MV-4-11 (cell line): ENCODE measurements around the gene VSTM5.
A peak's percentile ranks its signal among the peaks of the same experiment; 100 is the strongest.
"Not testable (repeated sequence)": the region's sequence is repeated elsewhere in the genome, so short reads cannot be mapped to it uniquely, and the experiment has no call there.

Source experiments
- DNase-seq: peaks from one replicate; lab custom pipeline; 2025; lab: John Stamatoyannopoulos, UW

The VSTM5 gene, protein sequence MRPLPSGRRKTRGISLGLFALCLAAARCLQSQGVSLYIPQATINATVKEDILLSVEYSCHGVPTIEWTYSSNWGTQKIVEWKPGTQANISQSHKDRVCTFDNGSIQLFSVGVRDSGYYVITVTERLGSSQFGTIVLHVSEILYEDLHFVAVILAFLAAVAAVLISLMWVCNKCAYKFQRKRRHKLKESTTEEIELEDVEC

DNA sequence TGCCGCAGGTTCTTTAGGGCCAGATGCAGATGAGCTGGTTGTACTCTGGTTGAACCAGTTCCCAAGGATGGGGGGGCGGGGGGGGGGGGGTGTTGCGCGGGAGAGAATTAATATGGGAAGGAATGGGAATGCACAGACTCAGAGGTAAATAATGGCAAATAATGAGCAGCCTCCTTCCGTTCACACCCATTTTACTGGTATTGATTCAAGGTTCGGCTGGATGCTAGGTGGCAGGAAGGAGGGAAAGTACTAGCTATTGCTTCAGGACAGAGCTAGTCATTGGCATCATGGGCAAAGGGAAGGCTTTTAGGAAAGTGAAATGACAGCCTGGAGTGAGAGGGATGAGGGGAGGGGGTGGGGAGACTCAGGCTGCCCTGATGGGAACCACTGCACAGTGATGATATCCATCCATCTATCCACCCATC, at the start of gene VSTM5:
Gene VSTM5 (minus strand): TSS at position 25 of the 425 bp plus-strand sequence. CDS start 116 bp downstream, outside the sequence.
- DNase-seq: no peak

DNA sequence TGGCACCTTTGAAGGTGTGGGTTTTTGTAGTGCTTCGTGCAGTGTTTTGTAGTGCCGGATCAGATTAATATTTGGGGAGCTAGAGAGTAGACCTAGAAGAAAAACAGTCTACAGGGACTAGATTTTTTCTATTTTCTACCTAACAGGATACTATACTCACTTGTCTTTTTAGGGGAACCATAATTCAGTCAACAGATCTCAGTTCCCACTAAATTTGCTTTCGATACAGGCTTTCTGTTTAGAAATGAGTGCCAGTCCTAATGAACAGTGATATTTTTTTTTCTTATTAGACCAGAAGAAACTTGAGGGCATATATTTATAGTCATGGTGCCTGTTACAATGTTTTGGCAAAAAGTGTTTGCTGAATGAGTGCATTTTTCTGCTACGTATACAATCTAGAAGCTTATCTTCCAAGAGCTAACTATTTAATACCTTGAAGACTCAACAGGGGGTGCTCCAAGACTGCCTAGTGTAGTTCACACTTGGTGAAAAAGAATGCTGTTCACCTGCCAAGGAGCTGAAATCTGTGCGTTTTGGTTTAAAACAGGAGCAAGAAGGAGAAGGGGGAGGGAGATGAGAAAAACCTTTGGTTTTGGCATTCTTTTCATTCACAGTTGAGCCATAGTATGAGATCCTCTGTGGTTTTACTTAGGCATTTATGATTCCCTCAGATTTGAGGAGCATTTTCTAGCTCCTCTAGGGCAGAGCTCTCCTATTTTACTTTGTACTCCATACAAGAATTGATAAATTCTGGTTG, 44.9 kb upstream of the VSTM5 start:
- DNase-seq: peak; percentile 6

DNA sequence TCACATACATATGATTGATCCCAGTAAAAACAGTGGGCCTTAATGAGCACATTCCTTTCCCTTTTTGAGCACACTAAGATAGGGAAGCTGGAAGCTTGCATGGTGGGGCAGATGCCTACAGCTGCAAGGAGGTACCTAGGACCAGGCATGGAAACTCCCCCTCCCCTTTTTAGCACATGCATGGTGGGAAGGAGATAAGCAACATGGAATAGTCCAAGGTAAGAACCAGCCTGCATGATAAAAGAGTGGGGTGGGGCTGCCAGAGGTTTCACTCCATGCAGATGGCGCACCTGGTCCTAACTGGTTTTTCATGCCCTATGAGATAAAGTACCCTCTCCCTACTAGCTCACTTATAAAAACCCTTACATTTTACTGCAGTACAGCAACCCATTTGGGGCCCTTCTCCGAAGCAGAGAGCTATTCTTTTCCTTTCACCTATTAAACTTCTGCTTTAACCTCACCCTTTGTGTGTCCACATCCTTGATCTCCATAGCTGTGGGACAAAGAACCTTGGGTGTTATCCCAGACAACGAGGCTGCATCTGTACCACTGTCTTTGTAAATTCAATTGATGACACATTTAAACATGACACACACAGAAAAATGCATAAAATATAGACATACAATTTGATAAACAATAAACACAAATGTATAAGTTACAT, 40.1 kb upstream of the VSTM5 start:
- no peak for DNase-seq

DNA sequence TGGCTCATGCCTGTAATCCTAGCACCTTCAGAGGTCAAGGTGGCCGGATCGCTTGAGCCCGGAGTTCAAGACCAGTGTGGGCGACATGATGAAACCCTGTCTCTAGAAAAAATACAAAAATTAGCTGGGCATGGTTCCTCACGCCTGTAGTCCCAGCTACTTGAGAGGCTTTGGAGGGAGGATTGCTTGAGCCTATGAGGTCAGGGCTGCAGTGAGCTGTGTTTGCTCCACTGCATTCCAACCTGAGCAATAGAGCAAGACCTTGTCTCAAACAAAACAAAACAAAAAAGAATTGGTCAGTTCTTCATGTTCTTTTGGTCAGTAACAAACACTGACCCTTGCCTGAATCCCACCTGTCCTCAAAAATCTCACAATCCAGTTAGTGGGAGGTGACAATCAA, 36.7 kb upstream of the VSTM5 start:
- DNase-seq: no peak

DNA sequence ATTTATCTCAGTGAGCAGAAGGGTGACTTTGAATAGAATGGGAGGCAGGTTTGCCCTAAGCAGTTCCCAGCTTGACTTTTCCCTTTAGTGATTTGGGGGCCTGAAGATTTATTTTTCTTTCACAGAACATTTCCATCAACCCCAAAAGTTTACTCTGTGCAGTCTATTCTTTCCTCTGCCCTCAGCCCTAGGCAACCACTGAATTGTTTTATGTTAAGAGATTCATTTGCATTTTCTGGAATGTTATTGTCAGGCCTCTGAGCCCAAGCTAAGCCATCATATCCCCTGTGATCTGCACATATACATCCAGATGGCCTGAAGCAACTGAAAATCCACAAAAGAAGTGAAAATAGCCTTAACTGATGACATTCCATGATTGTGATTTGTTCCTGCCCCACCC, 28.7 kb upstream of the VSTM5 start:
- not testable (repeated sequence) for DNase-seq

DNA sequence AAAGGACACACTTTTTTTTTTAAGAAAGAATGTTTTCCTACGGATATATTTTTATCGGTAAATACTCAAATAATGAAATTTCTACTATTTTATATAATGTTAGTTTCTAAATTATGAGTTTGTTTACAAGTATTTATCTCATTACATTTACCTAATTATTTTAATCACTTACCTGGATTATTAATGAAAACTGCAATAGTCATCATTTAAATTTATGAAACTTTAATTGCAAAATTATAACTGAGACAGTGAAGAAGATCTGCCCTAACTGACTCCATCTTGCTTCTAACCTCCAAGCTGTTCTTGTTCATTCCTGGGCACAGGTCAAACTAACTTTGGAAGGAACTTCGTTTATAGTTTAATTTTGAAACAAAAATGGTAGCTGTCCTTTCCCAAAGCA, 25.2 kb upstream of the VSTM5 start:
- no peak for DNase-seq

DNA sequence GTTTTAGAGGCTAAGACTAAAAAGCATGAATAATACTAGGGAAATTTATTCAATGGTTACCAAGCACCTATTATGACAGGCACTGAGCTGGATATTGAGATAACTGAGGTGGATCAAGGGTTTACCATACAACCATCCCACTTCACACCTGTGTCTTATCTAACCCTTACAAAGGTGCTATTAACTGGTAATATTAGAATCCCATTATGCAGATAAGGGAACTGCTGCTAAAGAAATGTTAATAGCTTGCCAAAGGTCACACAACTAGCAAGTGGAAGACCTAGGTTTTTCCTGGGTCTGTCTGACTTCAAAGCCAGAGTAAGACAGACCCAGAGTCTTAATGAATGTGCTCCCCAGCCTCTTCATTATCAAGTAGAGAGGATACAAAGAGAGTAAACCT, 21.1 kb upstream of the VSTM5 start:
- DNase-seq: no peak

DNA sequence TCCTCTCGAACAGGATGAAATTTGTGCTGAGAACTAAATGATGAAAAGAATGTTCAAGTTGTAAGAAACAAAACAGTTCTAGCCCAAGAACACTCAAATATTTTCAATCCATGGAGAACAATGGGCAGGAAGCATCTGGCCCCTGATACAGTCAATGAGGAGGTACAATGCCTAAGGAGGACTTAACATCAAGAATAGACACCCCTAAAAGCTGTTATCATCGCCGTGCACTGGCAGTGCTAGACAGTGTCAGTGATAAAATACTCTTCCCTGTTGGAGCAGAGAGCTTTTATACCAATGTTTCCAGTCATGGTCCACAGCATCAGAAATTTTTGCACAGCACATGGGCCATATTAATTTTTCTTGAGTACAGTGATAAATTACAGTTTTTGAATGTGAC, 20.2 kb upstream of the VSTM5 start:
- DNase-seq: no peak

DNA sequence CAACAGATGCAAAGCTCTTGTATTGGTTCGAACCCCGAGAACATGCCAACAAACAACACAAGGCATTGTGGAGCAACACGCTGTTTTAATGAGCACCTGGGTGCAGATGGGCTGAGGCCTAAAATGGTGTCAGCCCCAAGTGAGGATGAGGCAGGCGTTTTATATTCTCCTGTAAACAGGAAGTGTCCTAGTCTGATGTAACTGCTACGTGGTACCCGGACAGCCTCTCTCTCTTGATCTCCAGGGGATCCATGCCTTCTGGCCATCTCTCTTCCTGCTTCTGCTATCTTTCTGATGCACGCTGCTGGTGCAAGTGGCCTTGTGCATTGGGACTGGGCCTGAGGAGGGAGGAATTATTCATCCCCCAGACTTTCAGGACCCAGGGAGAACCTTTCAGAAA, 19.4 kb upstream of the VSTM5 start:
- DNase-seq: no peak

DNA sequence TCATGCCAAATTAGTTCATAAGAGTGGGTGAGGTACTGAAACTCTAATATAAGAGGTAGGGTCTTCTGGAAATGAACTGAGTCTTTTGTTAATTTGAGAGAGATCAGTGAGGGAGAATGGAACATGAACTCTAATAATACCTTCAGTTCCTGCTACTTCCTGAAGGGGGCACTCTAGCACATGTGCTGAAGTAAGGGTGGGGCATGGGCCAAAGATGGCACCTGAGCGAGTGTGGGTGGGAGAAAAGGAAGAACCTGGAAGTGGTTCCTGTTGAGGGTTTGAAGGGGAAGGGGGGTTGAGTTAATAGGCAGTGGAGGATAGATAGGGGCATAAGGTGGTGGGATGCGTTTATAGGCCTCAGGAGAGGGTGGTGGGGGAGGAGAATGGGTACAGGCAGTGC, 18.0 kb upstream of the VSTM5 start:
- not testable (repeated sequence) for DNase-seq

DNA sequence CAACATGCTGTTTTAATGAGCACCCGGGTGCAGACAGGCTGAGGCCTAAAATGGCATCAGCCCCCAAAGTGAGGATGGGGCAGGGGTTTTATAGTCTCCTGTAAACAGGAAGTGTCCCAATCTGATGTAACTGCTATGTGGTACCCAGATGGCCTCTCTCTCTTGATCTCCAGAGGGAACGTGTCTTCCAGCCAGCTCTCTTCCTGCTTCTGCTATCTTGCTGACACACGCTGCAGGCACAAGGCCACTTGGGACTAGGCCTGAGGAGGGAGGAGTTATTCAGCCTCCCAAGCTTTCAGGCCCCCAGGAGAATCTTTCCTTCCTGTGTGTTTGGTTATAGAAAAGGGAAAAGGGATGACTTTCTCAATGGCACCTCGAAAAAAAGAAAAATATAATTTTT, 11.4 kb upstream of the VSTM5 start:
- DNase-seq: no peak

DNA sequence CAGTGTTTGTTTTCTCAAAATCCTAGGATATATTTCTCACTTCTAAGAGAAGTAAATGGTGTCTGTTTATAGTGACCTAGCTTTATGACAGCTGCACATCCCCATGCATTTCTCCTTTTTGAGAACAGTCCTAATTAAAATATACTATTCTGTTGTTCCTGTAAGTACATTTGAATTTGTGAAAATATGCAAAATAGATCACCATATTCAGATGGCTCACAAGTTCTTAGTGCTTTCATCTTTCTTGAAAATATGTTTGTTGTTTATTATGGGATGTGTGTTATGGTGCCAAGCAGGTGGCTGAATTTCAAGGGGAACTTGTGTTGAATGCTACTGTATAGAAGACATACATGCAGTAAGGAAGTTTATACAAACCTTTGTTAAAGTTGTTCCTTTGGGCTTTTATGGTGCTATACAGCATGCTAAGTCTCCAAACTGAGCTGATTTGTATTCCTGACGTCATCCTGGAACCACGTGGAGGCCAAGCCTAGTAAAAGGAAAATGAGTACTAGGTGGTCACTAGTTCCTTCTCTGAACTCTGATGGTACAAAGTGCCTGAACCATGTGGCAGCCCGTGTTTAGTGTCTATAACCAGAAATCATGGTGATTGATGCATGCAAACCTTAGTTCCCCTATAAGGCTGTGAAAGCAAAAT, 7.8 kb upstream of the VSTM5 start:
- DNase-seq: no peak

DNA sequence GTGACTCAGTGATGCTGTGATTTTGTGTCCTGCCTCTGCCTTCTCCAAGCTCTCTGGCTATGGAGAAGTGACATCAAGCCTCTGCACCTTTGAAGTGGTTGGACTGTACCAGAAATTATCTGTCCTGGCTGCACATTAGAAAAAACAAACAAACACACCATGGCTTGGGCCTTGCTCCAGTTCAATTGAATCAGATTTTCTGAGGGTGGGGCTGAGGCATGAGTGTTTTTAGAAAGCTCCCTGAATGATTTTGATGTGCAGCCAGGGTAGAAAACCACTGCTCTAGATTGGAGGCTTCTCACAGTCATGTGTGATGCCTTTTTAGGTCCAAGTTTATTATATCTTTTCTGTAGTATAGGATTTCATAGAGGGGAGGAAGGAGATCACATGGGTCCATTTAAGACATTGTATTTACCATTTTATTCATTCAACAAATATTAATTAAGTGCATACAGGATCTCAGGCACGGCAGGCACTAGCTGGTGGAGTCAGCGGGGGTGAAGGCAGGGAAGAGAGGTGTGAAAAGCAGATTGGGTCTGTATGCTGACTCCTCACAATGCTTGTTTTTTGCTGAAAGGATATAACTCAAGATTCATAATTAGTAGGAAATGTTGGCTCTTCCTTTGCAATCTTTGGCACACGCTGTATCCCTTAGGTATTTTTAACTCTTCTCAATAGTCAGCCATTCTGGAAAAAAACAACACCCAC, 7.1 kb upstream of the VSTM5 start:
- no peak for DNase-seq

DNA sequence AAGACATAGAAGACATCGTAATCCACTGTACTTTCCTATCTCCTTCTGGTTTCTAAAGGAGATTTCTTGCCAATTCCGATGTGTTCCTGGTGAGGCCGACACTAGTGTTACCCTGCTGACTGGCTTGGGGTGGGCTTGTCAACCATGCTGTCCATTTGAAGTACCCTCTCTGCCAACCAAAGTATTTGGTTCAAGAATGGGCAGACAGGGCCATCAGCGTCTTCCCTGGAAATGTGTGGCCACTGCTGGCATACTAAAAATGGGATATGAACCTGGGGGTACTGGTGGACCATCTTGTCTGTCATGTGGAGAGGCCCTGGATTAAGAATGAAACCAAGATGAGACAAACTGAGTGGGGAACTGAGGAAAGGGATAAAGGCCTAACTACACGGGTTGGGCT, 1.8 kb upstream of the VSTM5 start:
- DNase-seq: no peak

DNA sequence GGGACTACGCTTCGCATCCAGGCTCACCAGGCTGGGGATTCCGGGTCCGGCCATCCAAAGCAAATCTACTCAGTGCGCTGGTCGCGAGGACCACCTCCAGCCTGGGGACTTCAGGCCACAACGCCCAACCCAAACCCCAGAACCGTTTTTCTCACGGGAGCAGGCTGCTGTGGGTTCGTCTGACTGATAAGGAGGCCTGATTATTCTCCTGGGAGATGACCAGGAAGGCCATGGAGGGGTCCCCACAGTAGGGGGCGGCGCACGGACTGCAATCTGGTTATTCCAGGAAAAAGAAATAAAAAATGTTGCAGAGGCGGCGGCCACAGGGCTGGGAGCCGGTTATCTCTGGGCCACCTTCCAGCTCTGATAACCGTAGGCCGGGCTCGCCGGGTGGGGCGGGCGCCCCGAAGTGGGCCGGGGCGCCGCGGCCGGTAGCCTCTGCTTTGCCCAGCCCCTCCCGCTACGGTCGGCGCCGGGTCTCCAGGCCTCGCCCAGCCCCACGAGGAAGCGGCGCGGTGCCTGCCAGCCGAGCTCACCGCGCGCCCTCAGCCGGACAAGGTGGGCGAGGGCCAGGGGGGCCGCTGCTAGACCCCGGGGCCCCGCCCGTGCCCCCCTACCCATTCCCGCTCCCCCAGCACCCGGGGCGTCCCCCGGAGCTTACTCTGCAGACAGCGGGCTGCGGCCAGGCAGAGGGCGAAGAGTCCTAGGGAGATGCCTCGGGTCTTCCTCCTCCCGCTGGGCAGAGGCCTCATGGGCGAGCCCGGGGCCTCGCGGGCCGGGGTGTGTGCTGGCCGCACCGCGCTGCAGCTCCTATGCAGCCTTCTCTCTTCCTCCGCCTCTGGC, 446 bp downstream of the VSTM5 start:
- DNase-seq: no peak

DNA sequence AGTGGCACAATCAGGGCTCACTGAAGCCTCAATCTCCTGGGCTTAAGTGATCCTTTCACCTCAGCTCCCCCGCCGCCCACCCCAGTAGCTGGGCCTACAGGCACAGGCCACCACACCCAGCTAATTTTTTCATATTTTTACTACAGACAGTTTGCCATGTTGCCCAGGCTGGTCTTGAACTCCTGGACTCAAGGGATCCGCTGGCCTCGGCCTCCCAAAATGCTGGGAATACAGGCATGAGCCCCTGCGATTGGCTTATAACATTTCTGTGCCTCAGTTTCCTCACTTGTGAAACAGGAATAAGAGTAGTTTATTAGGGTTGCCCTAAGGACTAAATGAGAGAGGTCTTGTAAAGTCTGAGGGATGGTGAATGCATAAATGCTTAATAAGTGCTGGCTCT, 1.2 kb downstream of the VSTM5 start:
- no peak for DNase-seq

DNA sequence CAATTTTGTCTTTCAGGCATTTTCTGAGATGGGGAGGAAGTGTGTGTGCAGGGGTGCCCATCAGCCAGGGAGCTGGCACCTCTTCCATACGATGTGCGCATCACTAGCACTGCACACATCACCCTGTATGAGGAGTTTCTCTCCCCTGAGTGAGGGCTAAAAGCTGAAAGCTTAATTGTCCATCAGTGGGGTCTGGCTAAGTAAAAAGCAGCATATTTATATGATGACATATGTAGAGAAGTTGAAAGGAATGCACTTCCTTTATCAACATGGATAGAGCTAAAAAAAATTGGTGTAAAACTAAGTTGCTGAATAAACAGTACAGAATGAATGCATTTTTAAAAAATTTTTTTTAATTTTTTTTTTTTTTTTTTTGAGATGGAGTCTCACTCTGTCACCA, 4.0 kb downstream of the VSTM5 start:
- no peak for DNase-seq

DNA sequence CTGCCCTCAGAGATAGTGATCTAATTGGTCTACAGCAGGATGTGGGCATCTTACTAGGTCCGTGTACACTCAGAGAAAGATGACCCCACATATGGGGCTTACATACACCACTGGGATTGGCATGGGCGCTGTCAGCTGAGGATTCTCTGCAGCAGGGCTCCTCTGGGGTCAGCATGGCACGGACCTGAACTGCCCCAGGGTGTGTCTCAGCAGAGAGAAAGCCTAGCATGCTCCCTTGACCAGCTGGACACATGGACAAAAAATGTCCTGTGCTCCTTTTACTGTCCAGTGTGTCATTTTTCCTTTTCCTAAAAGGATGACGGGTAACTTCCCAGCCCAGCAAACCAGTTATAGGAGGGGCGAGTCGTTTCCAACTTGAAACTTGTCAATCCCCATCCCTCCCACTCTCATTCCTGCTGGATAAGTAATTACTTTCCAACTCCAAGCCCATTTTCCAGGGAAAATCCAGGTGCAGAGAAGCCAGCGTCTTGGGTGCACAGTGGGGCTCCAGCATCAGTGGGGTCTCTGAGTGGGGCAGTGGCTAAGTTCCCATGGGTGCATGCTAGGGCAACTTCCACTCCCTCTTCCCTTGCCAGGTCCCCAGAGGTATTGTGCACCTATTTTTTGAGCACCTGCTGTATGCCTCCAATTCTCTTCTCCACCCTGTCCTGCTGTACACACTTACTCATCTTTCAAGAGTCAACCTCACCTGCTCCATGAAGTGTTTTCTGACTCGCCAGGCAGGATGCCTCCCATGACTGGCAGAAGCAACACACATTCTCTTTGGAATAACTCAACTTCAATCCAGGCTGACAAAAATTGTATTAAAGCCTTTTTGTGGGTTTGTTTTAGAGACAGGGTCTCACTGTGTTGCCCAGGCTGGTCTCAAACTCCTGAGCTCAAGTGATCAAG, 5.0 kb downstream of the VSTM5 start:
- DNase-seq: no peak

DNA sequence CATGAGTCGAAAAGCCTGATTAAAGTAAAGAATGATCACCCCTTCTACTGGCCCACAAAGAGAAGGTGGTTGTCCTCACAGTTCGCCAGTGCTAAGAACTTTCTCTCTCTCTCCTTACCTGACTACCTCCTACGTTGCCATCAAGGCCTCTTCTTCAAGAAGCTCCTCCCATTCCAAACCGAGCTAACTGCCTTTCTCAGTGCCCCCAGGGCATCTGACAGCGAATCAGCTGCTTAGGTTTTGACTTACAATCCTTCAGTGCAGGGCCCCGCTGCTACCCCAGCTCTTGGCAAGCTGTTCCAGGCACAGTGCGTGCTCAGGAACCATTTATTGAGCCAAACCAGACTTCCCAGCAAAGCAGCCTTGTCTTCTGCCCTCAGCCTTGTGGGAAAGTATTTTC, 5.8 kb downstream of the VSTM5 start:
- no peak for DNase-seq

DNA sequence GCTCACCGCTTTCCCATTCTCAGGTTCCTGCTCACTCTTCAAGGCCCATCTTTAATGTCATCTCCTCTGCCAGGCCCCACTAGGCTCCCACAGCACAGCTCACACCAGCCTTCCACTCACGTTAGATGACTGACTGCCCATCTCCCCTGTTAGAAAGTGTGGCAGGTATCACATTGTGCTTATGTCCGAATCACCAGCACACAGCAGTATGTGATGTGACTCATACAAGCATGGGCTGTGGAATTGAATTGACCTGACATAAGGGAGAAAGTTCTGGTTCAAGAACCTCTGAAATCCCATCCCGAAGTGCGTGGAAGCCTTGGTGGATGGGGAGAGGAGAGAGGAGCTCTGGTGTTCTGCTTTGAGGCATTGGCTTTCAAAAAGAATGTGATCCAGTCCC, 6.5 kb downstream of the VSTM5 start:
- DNase-seq: no peak
